Measurements from ENCODE around the gene SLC1A7. TPM values are rescaled to one million over a fixed set of nuclear protein-coding genes. Genes with fewer than 3 reads are reported as not detected.

The SLC1A7 gene
- total and polyA plus RNA-seq, 9 donors = 0.20 to 0.52 (median 0.42) TPM; not detected in 1

- peak; percentile 63 for DNase-seq
- peaks cover 18% of the 10 kb centered on the region for H3K4me1 ChIP-seq (ENCODE audit: control insufficient read depth, insufficient read depth, low read length)
- no CpG with 5 or more reads among the region's 2 CpGs for WGBS (ENCODE audit: insufficient coverage)
- no peak overlapping the region for H3K27ac ChIP-seq (ENCODE audit: low read length)
- no peaks in the 10 kb centered on the region for H3K27me3 ChIP-seq (ENCODE audit: control insufficient read depth, insufficient read depth, low read length)
- no peak overlapping the region for H3K4me3 ChIP-seq (ENCODE audit: low read length)
- H3K36me3 ChIP-seq (ENCODE audit: control insufficient read depth, insufficient read depth, low read length) = peaks cover 13% of the 10 kb centered on the region
- H3K9me3 ChIP-seq (replicated peaks; ENCODE audit: control insufficient read depth, low read depth, low read length) = no peaks in the 10 kb centered on the region
These were observed 95.5 kb downstream of the SLC1A7 start for GRCh38 chr1:53046930-53047329.

GRCh38 chr1:53044926-53045325 lies 97.5 kb downstream of the SLC1A7 start:
- no peak overlapping the region for H3K4me3 ChIP-seq (ENCODE audit: low read length)
- H3K4me1 ChIP-seq (ENCODE audit: control insufficient read depth, insufficient read depth, low read length) = peaks cover 18% of the 10 kb centered on the region
- H3K27me3 ChIP-seq (ENCODE audit: control insufficient read depth, insufficient read depth, low read length) = no peaks in the 10 kb centered on the region
- H3K27ac ChIP-seq (ENCODE audit: low read length) = no peak overlapping the region
- no peak for DNase-seq
- WGBS (ENCODE audit: insufficient coverage) = no CpG with 5 or more reads among the region's 5 CpGs
- H3K9me3 ChIP-seq (replicated peaks; ENCODE audit: control insufficient read depth, low read depth, low read length) = no peaks in the 10 kb centered on the region
- H3K36me3 ChIP-seq (ENCODE audit: control insufficient read depth, insufficient read depth, low read length) = peaks cover 15% of the 10 kb centered on the region

DNA sequence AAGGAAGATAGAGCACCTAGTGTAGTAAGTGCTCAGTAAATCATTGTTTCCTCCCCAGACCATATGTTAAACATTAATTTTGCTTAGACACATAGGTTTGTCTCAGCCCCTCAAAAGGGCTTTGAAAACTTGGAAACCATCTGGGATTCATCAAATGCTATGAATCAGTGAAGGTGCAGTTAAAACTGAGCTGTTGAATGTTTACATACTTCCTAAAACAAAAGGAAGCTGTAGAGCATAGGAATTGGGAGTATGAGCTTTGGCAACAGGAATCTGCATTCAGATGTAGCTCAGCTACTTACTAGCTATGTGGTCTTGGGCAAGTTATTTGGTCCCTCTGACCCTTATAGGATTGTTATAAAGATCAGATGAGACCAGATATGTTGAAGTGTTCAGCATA lies 99.2 kb downstream of the SLC1A7 start:
- peaks cover 9% of the 10 kb centered on the region for H3K4me1 ChIP-seq (ENCODE audit: control insufficient read depth, insufficient read depth, low read length)
- no peaks in the 10 kb centered on the region for H3K27me3 ChIP-seq (ENCODE audit: control insufficient read depth, insufficient read depth, low read length)
- no peak overlapping the region for H3K27ac ChIP-seq (ENCODE audit: low read length)
- DNase-seq = no peak
- H3K4me3 ChIP-seq (ENCODE audit: low read length) = no peak overlapping the region
- H3K36me3 ChIP-seq (ENCODE audit: control insufficient read depth, insufficient read depth, low read length) = peaks cover 22% of the 10 kb centered on the region
- no peaks in the 10 kb centered on the region for H3K9me3 ChIP-seq (replicated peaks; ENCODE audit: control insufficient read depth, low read depth, low read length)

DNA sequence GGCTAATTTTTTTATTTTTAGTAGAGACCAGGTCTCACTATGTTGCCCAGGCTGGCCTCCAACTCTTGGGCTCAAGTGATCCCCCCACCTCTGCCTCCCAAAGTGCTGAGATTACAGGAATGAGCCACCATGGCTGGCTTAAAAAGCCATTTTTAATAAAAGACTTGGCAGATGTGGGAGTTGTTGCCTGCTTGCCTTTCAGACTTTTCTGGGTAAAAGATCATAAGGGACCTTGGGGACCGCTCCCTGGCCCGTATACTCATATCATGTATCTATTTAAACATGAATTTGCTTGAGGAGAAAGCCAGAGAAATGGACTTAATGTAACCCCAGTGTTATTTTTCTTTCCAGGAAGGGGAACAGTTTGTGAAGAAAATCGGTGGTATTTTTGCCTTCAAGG lies 103.9 kb downstream of the SLC1A7 start:
- H3K4me3 ChIP-seq (ENCODE audit: low read length) = no peak overlapping the region
- H3K27ac ChIP-seq (ENCODE audit: low read length) = no peak overlapping the region
- WGBS (ENCODE audit: insufficient coverage) = 25% methylated on average over 1 of the region's 3 CpGs
- H3K9me3 ChIP-seq (replicated peaks; ENCODE audit: control insufficient read depth, low read depth, low read length) = no peaks in the 10 kb centered on the region
- H3K27me3 ChIP-seq (ENCODE audit: control insufficient read depth, insufficient read depth, low read length) = no peaks in the 10 kb centered on the region
- peaks cover 14% of the 10 kb centered on the region for H3K36me3 ChIP-seq (ENCODE audit: control insufficient read depth, insufficient read depth, low read length)
- no peaks in the 10 kb centered on the region for H3K4me1 ChIP-seq (ENCODE audit: control insufficient read depth, insufficient read depth, low read length)
- peak; percentile 48 for DNase-seq

Other genes with a start within 250 kb of the SLC1A7 start
- 43.1 TPM for gene ECHDC2, start 220.9 kb downstream of the SLC1A7 start, total RNA-seq
- gene ECHDC2, start 220.9 kb downstream of the SLC1A7 start, polyA plus RNA-seq (ENCODE audit: insufficient read depth in 1 of 8, insufficient read length in 8 of 8, low replicate concordance in 1 of 8) = 100 to 1,000 TPM in 2 of 8 donors, 10 to 100 TPM in 6; 34.7 to 125 (median 69.7) TPM
- 69.7 TPM for gene SCP2, start 215.4 kb downstream of the SLC1A7 start, total RNA-seq
- 10 to 100 TPM; 71.6 to 85.3 (median 76.1) TPM for gene SCP2, start 215.4 kb downstream of the SLC1A7 start, polyA plus RNA-seq (ENCODE audit: insufficient read depth in 1 of 8, insufficient read length in 8 of 8, low replicate concordance in 1 of 8)
- gene PODN, start 80.4 kb downstream of the SLC1A7 start, total RNA-seq = 5.4 TPM
- gene PODN, start 80.4 kb downstream of the SLC1A7 start, polyA plus RNA-seq (ENCODE audit: insufficient read depth in 1 of 8, insufficient read length in 8 of 8, low replicate concordance in 1 of 8) = 10 to 100 TPM in 1 of 8 donors, 1 to 10 TPM in 7; 7.1 to 10.7 (median 8.3) TPM
- 11.7 TPM for gene CPT2, start 54.2 kb upstream of the SLC1A7 start, total RNA-seq
- gene CPT2, start 54.2 kb upstream of the SLC1A7 start, polyA plus RNA-seq (ENCODE audit: insufficient read depth in 1 of 8, insufficient read length in 8 of 8, low replicate concordance in 1 of 8) = 10 to 100 TPM; 10.4 to 12.6 (median 11.7) TPM
- 73.6 TPM for gene CZIB, start 78.0 kb upstream of the SLC1A7 start, total RNA-seq
- gene CZIB, start 78.0 kb upstream of the SLC1A7 start, polyA plus RNA-seq (ENCODE audit: insufficient read depth in 1 of 8, insufficient read length in 8 of 8, low replicate concordance in 1 of 8) = 10 to 100 TPM; 59.3 to 78.6 (median 70.6) TPM
- 26.4 TPM for gene MAGOH, start 95.9 kb upstream of the SLC1A7 start, total RNA-seq
- gene MAGOH, start 95.9 kb upstream of the SLC1A7 start, polyA plus RNA-seq (ENCODE audit: insufficient read depth in 1 of 8, insufficient read length in 8 of 8, low replicate concordance in 1 of 8) = 10 to 100 TPM; 42.9 to 65.2 (median 50.2) TPM
- gene LRP8, start 185.4 kb upstream of the SLC1A7 start, total RNA-seq = 3.4 TPM
- 1 to 10 TPM; 2.8 to 6.9 (median 4.6) TPM for gene LRP8, start 185.4 kb upstream of the SLC1A7 start, polyA plus RNA-seq (ENCODE audit: insufficient read depth in 1 of 8, insufficient read length in 8 of 8, low replicate concordance in 1 of 8)

Data from muscle of leg (tissue), 11 donors.